ENCODE measurements around the gene ZNF778.
"Not testable (repeated sequence)": the region's sequence is repeated elsewhere in the genome, so short reads cannot be mapped to it uniquely, and the experiment has no call there.

ZNF778 gene

DNA sequence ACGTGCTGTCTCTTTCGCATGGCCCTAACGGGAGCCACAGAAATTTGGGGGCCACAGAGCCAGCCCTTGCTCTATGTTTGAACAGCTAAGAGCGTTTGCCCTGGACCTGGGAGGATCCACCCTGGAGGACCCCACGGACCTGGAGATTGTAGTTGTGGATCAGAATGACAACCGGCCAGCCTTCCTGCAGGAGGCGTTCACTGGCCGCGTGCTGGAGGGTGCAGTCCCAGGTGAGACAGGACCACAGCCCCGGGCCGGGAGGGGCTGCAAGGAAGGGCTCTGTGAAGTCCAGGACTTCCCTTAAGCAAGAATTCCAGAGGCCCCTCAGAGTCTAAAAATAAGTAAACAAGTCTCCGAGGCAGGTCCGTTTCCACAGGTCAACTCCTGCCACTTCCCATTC, 34.0 kb upstream of the ZNF778 start:
- no peak for DNase-seq

DNA sequence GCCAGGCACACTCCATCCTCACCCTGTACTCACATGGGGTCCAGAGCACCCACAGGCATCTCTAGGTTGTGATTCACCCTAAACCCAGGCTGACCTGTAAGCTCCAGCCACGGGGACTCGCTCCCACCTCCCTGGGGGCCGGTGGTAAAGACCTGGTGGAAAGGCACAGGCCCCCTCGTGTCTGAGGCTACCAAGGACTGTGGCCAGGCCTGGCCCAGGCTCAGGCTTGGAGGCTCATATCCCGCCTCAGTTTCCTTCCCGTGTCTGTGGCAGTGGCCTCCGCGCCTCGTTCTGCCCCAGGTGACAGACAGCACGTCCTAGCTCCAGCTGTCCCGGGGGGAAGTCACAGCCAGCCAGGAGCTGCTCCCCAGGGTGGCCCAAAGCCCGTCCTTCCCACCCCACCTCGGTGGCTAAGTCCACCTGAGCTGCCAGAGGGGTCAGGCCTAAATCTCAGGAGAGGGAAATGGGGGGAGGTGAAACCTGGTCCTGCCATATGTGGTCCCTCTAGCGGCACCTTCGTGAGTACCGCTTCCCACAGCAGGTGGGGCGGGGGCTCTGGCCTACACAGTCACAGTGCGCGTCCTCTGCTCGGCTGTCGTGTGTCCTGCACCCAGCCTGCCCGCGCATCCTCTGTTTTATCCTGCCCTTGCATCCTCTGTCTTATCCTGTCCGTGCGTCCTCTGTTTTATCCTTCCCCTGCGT, 33.4 kb upstream of the ZNF778 start:
- DNase-seq, result no peak

DNA sequence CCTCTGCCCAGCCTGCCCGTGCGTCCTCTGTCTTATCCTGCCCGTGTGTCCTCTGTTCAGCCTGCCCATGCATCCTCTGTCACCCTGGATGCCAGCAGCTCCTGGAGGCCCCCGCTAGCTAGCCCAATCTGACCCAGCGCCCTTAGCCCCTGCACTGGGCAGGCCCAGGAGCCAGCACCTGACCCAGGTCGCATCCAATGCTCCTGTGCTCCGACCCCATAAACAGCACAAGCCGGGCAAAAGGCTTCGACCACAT, 32.9 kb upstream of the ZNF778 start:
- DNase-seq, result no peak

DNA sequence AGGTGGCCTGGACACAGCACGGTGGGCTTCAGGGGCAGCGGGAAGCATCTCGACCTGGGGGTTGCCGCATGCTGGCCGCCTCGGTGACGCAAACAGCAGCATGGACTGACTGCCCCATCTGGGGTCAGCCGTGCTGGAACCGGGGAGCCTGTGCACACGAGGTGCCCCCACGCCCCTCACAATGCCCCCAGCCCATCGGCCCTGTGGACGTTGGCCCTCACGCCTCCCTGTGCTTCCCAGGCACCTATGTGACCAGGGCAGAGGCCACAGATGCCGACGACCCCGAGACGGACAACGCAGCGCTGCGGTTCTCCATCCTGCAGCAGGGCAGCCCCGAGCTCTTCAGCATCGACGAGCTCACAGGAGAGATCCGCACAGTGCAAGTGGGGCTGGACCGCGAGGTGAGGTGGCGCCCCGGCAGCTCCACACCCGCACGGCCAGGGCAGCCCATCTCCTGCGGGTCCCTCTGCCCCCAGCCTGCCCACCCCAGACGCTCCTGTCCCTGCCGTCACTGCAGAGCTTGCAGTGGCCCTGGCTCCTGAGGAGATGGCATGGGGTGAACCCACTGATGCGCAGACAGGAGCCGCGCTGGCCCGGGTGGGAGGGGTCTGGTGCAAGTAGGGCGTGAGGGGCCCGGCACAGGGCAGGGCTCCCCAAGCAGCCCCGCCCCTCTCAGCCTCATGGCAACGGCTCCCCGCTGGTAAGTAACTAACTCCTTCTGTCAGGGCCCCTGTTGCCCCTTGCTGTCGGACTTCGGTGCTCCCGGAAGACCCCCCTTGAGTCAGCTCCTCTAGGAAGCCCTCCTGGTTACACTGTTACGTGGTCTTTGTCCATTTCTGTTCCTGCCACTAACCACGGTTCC, 32.3 kb upstream of the ZNF778 start:
- no peak for DNase-seq

DNA sequence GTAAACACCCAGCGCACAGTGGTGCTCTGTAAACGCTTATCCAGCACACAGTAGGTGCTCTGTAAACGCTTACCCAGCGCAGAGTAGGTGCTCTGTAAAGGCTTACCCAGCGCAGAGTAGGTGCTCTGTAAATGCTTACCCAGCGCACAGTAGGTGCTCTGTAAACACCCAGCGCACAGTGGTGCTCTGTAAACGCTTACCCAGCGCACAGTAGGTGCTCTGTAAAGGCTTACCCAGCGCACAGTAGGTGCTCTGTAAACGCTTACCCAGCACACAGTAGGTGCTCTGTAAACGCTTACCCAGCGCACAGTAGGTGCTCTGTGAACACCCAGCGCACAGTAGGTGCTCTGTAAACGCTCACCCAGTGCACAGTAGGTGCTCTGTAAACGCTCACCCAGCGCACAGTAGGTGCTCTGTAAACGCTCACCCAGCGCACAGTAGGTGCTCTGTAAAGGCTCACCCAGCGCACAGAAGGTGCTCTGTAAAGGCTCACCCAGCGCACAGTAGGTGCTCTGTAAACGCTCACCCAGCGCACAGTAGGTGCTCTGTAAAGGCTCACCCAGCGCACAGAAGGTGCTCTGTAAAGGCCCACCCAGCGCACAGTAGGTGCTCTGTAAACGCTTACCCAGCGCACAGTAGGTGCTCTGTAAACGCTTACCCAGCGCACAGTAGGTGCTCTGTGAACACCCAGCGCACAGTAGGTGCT, 31.5 kb upstream of the ZNF778 start:
- not testable (repeated sequence) for DNase-seq

DNA sequence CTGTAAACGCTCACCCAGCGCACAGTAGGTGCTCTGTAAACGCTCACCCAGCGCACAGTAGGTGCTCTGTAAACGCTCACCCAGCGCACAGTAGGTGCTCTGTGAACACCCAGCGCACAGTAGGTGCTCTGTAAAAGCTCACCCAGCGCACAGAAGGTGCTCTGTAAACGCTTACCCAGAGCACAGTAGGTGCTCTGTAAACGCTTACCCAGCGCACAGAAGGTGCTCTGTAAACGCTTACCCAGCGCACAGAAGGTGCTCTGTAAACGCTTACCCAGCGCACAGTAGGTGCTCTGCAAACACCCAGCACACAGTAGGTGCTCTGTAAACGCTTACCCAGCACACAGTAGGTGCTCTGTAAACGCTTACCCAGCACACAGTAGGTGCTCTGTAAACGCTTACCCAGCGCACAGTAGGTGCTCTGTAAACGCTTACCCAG, 30.9 kb upstream of the ZNF778 start:
- DNase-seq, result not testable (repeated sequence)

DNA sequence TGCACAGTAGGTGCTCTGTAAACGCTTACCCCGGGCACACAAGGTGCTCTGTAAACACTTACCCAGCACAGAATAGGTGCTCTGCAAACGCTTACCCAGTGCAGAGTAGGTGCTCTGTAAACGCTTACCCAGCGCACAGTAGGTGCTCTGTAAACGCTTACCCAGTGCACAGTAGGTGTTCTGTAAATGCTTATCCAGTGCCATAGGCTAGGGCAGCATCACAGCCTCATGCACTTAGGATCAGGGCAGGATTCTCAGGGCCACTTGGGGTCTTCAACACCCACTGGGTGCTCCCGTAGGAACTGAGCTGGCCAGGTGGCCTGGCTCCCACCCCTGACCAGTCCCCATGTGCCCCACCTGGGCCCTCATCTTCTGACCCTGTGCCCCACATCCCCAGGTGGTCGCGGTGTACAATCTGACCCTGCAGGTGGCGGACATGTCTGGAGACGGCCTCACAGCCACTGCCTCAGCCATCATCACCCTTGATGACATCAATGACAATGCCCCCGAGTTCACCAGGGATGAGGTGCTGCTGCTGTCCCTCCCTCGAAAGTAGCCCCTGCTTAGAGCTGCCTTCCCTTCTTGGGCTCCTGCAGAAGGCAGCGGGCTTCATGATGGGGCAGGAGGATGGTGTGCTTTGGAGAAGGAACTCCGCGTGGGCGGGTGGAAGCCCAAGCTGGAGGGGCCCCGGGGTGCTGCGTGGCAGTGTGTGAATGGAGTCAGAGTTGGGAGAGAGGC, 30.3 kb upstream of the ZNF778 start:
- DNase-seq, result no peak

DNA sequence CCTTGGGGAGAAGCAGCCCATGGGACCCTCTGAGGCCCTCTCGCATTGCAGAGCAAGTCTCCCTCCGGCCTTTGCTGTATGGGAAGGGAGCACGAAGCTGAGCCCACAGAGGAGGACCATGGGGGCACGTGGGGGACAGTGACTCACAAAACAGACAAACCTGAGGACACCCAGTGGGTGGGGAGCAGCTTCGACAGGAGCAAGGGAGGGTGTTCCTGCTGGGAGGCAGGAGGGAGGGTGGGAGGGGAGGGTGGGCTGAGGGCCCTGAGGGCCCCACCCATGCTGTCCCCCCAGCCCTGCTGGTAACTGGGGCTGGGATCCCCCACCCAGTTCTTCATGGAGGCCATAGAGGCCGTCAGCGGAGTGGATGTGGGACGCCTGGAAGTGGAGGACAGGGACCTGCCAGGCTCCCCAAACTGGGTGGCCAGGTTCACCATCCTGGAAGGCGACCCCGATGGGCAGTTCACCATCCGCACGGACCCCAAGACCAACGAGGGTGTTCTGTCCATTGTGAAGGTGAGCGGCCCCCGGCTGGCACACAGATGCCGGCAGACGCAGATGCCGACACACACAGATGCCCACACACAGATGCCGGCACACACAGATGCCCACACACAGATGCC, 29.6 kb upstream of the ZNF778 start:
- no peak for DNase-seq

DNA sequence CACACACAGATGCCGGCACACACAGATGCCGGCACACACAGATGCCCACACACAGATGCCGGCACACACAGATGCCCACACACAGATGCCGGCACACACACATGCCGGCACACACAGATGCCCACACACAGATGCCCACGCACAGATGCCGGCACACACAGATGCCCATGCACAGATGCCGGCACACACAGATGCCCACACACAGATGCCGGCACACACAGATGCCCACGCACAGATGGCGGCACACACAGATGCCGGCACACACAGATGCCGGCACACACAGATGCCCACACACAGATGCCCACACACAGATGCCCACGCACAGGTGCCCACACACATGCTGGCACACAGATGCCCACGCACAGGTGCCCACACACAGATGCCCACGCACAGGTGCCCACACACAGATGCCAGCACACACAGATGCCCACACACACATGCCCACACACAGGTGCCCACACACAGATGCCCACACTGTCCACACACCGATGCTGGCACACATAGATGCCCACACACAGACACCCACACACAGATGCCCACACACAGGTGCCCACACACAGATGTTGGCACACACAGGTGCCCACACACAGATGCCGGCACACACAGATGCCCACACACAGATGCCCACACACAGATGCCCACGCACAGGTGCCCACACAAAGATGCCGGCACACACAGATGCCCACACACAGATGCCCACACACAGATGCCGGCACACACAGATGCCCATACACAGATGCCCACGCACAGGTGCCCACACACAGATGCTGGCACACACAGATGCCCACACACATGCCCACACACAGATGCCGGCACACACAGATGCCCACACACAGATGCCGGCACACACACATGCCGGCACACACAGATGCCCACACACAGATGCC, 28.8 kb upstream of the ZNF778 start:
- DNase-seq, result not testable (repeated sequence)

DNA sequence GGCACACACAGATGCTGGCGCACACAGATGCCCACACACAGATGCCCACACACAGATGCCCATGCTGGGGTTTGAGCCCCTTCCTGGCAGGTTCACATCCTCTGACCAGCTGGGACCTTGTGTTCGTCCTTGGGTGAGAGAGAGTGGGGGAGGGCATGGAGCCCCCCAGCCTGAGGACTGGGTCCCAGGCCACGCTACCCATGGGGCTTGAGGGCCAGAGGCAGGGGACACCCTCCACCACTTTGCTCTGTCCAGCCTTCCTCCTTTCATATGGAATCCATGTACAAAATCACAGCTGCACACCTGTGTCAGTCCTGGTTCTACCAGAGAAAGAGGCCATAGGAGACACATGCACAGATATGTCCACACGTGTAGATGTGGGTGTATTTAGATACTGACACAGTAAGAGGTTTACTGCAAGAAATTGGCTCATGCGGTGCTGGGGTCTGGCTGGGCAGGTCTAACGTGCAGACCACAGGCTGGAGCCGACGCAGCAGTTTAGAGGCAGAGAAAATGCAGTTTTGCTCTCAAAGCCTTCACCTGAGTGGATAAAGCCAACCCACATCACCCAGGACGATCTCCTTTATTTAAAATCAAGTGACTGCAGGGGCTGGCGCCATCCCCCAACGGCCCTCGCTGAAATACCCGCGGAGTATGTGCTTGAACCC, 28.0 kb upstream of the ZNF778 start:
- no peak for DNase-seq

DNA sequence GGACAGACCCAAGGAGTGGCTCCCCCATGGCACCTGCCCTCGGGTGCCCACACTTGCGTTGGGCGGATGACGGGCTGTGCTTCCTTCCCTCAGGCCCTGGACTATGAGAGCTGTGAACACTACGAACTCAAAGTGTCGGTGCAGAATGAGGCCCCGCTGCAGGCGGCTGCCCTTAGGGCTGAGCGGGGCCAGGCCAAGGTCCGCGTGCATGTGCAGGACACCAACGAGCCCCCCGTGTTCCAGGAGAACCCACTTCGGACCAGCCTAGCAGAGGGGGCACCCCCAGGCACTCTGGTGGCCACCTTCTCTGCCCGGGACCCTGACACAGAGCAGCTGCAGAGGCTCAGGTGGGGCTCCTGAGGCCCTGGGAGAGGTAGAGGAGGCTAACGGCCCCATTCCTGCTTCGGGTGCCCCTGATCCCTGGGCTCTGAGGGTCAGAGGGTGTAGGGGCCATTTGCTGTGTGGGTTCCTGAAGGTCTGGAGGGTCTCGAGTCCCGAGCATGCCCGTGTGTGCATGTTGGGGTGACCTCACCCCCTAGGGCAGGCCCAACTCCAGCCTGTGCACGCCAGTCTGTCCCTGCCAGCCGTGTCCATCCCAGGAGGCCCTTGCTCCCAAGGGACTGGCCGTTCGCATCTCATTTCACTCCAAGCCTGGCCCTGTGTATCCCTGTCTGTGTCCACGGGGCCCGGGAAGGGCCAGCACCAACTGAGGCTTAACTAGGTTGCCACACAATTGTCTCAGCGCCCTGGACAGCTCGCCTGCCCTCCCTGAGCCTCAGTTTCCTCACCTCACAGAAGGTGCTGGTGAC, 27.1 kb upstream of the ZNF778 start:
- no peak for DNase-seq

DNA sequence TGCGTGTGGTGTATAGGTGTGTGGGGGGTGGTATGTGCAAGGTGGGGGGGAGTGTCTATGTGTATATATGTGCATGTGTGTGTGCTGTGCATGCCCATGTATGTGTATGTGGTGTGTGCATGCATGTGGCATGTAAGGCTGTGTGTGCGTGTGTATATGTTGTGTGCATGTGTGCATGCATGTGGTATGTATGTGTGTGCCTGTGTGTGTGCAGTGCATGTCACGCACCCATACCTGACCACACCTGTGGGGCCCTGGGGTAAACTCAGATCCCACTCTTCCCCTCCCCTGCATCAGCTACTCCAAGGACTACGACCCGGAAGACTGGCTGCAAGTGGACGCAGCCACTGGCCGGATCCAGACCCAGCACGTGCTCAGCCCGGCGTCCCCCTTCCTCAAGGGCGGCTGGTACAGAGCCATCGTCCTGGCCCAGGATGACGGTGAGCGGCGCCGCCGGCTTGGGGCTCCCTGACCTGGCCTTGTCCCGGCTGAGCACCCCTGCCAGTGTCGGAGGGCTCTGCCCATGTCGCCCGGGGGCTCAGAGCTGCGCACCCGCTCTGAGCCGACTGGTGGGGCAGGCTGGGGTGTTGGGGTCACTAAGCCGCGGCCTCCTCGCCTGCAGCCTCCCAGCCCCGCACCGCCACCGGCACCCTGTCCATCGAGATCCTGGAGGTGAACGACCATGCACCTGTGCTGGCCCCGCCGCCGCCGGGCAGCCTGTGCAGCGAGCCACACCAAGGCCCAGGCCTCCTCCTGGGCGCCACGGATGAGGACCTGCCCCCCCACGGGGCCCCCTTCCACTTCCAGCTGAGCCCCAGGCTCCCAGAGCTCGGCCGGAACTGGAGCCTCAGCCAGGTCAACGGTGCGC, 26.2 kb upstream of the ZNF778 start:
- no peak for DNase-seq

DNA sequence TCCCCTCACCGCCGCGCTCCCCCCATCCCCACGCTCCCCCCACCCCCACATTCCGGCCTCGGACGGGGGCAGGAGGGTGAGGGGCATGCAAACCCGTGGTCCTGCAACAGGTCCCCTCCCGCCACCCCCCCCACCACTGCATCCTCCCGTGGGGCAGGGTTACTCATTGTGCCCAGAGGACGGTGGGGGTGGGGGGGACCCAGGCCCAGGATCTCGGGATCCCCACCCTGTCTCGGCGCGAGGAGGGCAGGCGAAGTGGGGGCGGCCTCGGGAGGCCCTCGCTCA, 25.7 kb upstream of the ZNF778 start:
- no peak for DNase-seq

DNA sequence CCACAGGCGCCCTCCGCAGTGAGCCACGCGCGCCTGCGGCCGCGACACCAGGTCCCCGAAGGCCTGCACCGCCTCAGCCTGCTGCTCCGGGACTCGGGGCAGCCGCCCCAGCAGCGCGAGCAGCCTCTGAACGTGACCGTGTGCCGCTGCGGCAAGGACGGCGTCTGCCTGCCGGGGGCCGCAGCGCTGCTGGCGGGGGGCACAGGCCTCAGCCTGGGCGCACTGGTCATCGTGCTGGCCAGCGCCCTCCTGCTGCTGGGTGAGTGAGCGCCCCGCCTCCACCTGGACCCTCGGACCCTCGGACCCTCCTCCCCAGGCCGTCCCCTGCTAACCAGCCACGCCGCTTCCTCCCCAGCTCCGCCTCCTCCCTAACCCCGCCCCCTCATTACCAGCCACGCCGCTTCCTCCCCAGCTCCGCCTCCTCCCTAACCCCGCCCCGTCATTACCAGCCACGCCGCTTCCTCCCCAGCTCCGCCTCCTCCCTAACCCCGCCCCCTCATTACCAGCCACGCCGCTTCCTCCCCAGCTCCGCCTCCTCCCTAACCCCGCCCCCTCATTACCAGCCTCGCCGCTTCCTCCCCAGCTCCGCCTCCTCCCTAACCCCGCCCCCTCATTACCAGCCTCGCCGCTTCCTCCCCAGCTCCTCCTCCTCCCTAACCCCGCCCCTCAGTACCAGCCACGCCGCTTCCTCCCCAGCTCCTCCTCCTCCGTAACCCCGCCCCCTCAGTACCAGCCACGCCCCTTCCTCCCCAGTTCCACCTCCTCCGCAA, 25.1 kb upstream of the ZNF778 start:
- peak; percentile 9 for DNase-seq

DNA sequence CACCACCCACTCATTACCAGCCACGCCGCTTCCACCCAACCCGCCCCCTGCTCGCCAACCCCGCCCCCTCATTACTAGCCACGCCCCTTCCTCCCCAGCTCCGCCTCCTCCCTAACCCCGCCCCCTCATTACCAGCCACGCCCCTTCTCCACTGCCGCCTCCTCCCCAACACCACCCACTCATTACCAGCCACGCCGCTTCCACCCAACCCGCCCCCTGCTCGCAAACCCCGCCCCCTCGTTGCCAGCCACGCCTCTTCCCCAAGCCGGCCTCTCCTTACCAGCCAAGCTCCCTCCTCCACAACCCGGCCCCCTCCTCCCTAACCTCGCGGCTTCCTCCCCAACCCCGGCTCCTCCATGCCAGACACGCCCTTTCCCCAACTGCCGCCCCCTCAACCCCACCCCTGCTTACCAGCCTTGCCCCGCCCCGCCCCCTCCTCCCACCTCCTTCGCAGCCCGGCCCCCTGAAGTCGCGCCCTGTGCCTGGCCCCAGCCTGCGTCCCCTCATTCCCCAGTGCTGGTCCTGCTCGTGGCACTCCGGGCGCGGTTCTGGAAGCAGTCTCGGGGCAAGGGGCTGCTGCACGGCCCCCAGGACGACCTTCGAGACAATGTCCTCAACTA, 24.4 kb upstream of the ZNF778 start:
- DNase-seq, result no peak

DNA sequence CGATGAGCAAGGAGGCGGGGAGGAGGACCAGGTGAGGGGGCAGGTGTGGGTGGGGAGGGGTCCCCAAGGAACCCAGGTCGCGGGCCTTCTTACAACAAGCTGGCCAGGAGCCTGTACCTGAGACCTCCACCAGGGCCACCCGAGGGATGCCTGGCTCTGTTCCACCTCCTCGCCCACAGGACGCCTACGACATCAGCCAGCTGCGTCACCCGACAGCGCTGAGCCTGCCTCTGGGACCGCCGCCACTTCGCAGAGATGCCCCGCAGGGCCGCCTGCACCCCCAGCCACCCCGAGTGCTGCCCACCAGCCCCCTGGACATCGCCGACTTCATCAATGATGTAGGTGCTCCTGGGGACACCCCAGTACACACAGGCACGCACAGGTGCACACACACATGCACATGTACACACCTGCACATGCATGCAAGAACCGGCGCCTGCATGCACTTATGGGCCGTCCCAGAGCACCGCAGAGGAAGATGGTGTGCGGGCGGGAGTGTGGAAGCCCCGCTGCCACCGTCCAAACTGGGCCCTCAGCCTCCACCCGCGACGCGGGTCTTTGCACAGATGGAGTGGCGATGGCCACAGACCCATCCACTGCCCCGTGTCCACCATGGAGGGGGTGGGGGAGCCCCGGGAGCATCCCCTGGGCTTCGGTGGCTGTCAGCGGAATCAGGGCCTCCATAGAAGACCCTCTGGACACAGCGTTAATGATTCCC, 23.8 kb upstream of the ZNF778 start:
- DNase-seq, result no peak

All from KG1 (cell line).